ENCODE results near the gene GAP43.

The GAP43 gene

GRCh38 chr3:115602194-115602593 is 21.1 kb upstream of the GAP43 start:
- H3K9me3 ChIP-seq: no peaks in the 10 kb centered on the region
- H3K4me3 ChIP-seq (ENCODE audit: low read depth in 1 of 2, low read length in 1 of 2): no peak overlapping the region
- TF ChIP-seq, protein P1, sequence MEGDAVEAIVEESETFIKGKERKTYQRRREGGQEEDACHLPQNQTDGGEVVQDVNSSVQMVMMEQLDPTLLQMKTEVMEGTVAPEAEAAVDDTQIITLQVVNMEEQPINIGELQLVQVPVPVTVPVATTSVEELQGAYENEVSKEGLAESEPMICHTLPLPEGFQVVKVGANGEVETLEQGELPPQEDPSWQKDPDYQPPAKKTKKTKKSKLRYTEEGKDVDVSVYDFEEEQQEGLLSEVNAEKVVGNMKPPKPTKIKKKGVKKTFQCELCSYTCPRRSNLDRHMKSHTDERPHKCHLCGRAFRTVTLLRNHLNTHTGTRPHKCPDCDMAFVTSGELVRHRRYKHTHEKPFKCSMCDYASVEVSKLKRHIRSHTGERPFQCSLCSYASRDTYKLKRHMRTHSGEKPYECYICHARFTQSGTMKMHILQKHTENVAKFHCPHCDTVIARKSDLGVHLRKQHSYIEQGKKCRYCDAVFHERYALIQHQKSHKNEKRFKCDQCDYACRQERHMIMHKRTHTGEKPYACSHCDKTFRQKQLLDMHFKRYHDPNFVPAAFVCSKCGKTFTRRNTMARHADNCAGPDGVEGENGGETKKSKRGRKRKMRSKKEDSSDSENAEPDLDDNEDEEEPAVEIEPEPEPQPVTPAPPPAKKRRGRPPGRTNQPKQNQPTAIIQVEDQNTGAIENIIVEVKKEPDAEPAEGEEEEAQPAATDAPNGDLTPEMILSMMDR (IDR thresholded peaks at IDR 0.05): no peak
- no peak overlapping the region for H3K27ac ChIP-seq
- H3K27me3 ChIP-seq: no peaks in the 10 kb centered on the region
- H3K36me3 ChIP-seq: no peaks in the 10 kb centered on the region
- H3K4me1 ChIP-seq (ENCODE audit: control insufficient read depth in 1 of 2, insufficient read depth in 1 of 2, low read depth in 1 of 2, low read length in 1 of 2): no peaks in the 10 kb centered on the region

- no peaks in the 10 kb centered on the region for H3K4me1 ChIP-seq (ENCODE audit: control insufficient read depth in 1 of 2, insufficient read depth in 1 of 2, low read depth in 1 of 2, low read length in 1 of 2)
- H3K27me3 ChIP-seq: no peaks in the 10 kb centered on the region
- TF ChIP-seq, protein P1 (IDR thresholded peaks at IDR 0.05): no peak
- no peak overlapping the region for H3K27ac ChIP-seq
- H3K36me3 ChIP-seq: no peaks in the 10 kb centered on the region
- no peak overlapping the region for H3K4me3 ChIP-seq (ENCODE audit: low read depth in 1 of 2, low read length in 1 of 2)
- no peaks in the 10 kb centered on the region for H3K9me3 ChIP-seq
These were observed 11.7 kb upstream of the GAP43 start for GRCh38 chr3:115611630-115612029.

- Histone ChIP-seq H3K36me3 (no peaks in the 10 kb centered on the region), H3K4me1 (ENCODE audit: control insufficient read depth in 1 of 2, insufficient read depth in 1 of 2, low read depth in 1 of 2, low read length in 1 of 2) (no peaks in the 10 kb centered on the region), H3K27me3 (no peaks in the 10 kb centered on the region), H3K9me3 (no peaks in the 10 kb centered on the region), H3K27ac (no peak overlapping the region), H3K4me3 (ENCODE audit: low read depth in 1 of 2, low read length in 1 of 2) (no peak overlapping the region)
- TF ChIP-seq, protein P1 (IDR thresholded peaks at IDR 0.05): no peak
These were observed 8.1 kb upstream of the GAP43 start for GRCh38 chr3:115615001-115615814.

- Histone ChIP-seq H3K27me3 (no peaks in the 10 kb centered on the region), H3K36me3 (no peaks in the 10 kb centered on the region), H3K4me3 (ENCODE audit: low read depth in 1 of 2, low read length in 1 of 2) (no peak overlapping the region), H3K4me1 (ENCODE audit: control insufficient read depth in 1 of 2, insufficient read depth in 1 of 2, low read depth in 1 of 2, low read length in 1 of 2) (no peaks in the 10 kb centered on the region), H3K9me3 (no peaks in the 10 kb centered on the region), H3K27ac (no peak overlapping the region)
- TF ChIP-seq, protein P1 (IDR thresholded peaks at IDR 0.05): no peak
These were observed 6.8 kb upstream of the GAP43 start for GRCh38 chr3:115616461-115616860.

DNA sequence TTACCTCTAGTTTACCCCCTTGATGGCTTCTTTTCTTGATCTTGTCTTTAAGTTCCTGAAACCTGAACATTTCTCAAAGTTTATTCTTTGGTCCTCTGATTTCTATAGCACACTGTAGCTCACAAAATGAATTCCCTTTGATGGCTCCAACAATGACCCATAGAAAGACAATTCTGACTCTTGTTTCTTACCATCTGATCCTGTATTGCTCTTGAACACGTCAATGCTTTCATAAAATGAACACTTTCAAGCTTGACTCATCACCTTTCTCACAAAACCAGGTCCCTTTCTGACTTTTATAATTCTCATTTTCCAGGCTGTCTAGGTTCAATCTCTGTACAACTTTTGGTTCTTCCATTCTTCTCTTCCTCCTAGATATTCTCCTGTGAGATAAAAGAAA is 5.7 kb upstream of the GAP43 start:
- Histone ChIP-seq H3K9me3 (no peaks in the 10 kb centered on the region), H3K4me1 (ENCODE audit: control insufficient read depth in 1 of 2, insufficient read depth in 1 of 2, low read depth in 1 of 2, low read length in 1 of 2) (no peaks in the 10 kb centered on the region)
- TF ChIP-seq, protein P1 (IDR thresholded peaks at IDR 0.05): no peak

More for the DNA sequence above, 5.7 kb upstream of the GAP43 start:
- no peak overlapping the region for H3K4me3 ChIP-seq (ENCODE audit: low read depth in 1 of 2, low read length in 1 of 2)
- H3K36me3 ChIP-seq: no peaks in the 10 kb centered on the region
- H3K27ac ChIP-seq: no peak overlapping the region
- H3K27me3 ChIP-seq: peaks cover 5% of the 10 kb centered on the region
